GM12878 (cell line): ENCODE data around the gene POLR3E. TPM values are rescaled to one million over a fixed set of nuclear protein-coding genes. Genes with fewer than 3 reads are reported as not detected.

Experiments used
- ATAC-seq: fragments of 200-7000 bp; cut with Tn5 transposase; 3 replicates; pipeline ENCODE4 v1.9.1; 2020; ENCODE audit warnings: mild to moderate bottlenecking, moderate library complexity
- BruUV-seq: library from RNA; stranded (reverse); fragments of 400-500 nt; replicated peaks from 2 replicates; lab custom pipeline; 2021; lab: Mats Ljungman, UMichigan
- CTCF ChIA-PET: fragments of 300-600 bp; sonication (Branson Sonifier 250); formaldehyde crosslinking; extraction: SDS; loops from one replicate; lab custom pipeline; 2021; ENCODE audit warnings: inconsistent platforms; lab: Yijun Ruan, JAX
- POLR2A ChIA-PET: fragments of 350-600 bp; formaldehyde crosslinking; extraction: SDS; loops from one replicate; lab custom pipeline; 2021; ENCODE audit warnings: inconsistent platforms; lab: Charles Lee
- RAD21 ChIA-PET: fragments of 300-600 bp; sonication (Branson Sonifier 250); formaldehyde crosslinking; loops from one replicate; lab custom pipeline; 2023; ENCODE audit warnings: antibody characterized with exemption; ENCODE audit not compliant: unreplicated experiment; lab: Charles Lee
- SMC1A ChIA-PET: fragments of 300-600 bp; sonication (Branson Sonifier 250); formaldehyde crosslinking; loops from one replicate; lab custom pipeline; 2023; ENCODE audit not compliant: unreplicated experiment, uncharacterized antibody; lab: Charles Lee
- DNase-seq: peaks from one replicate; pipeline ENCODE4 v3.0.0-alpha.2; 2011; ENCODE audit warnings: low read depth, low spot score
- FAIRE-seq: peaks from 3 replicates; lab custom pipeline; 2011; peaks lifted over from hg19 to GRCh38; lab: Jason Lieb, UNC
- H2AFZ ChIP-seq: 2 replicates; pipeline ENCODE4 v1.6.0; 2011; ENCODE audit warnings: low read depth, low read length, control low read depth; ENCODE audit not compliant: control insufficient read depth
- H3K27ac ChIP-seq: 2 replicates; pipeline ENCODE4 v1.5.1; 2011; ENCODE audit warnings: control low read depth; ENCODE audit not compliant: control insufficient read depth, insufficient read depth
- H3K27me3 ChIP-seq, 2 experiments: replicated peaks in 1 of 2; 2 replicates each; pipeline versions ENCODE4 v1.6.0 to v1.6.1; 2011; ENCODE audit warnings: low read length in 1 of 2; ENCODE audit not compliant: control insufficient read depth in 2 of 2, insufficient read depth in 2 of 2
- H3K36me3 ChIP-seq, 2 experiments: 2 replicates each; pipeline ENCODE4 v1.5.1; 2011; ENCODE audit warnings: low read length in 1 of 2; ENCODE audit not compliant: control insufficient read depth in 2 of 2, insufficient read depth in 2 of 2
- H3K4me1 ChIP-seq: 2 replicates; pipeline ENCODE4 v1.6.1; 2011; ENCODE audit warnings: mild to moderate bottlenecking, low read length, moderate library complexity, mixed read lengths; ENCODE audit not compliant: control insufficient read depth, insufficient read depth
- H3K4me2 ChIP-seq: 2 replicates; pipeline ENCODE4 v1.6.0; 2011; ENCODE audit warnings: control low read depth; ENCODE audit not compliant: control insufficient read depth, insufficient read depth
- H3K4me3 ChIP-seq: fragments of 200-600 bp; sonication (generic); 2 replicates; pipeline ENCODE4 v1.5.1; 2016
- H3K79me2 ChIP-seq: 2 replicates; pipeline ENCODE4 v1.6.0; 2011; ENCODE audit warnings: low read length; ENCODE audit not compliant: control insufficient read depth, insufficient read depth
- H3K9ac ChIP-seq: 2 replicates; pipeline ENCODE4 v1.8.0; 2011; ENCODE audit warnings: low read length, control low read depth, mixed read lengths; ENCODE audit not compliant: control insufficient read depth, insufficient read depth
- H3K9me3 ChIP-seq: replicated peaks from 3 replicates; pipeline ENCODE4 v1.5.1; 2011; ENCODE audit warnings: mild to moderate bottlenecking, low read length; ENCODE audit not compliant: control insufficient read depth, insufficient read depth
- H4K20me1 ChIP-seq: 2 replicates; pipeline ENCODE4 v1.6.0; 2011; ENCODE audit not compliant: control insufficient read depth, insufficient read depth
- BCL3 ChIP-seq: IDR thresholded peaks from 2 replicates; pipeline ENCODE4 v1.6.1; 2011; ENCODE audit warnings: borderline replicate concordance, low read depth, mild to moderate bottlenecking, moderate library complexity, low read length; ENCODE audit not compliant: insufficient read depth, poor library complexity, severe bottlenecking
- CBX5 ChIP-seq: sonication (generic); IDR thresholded peaks from 2 replicates; pipeline ENCODE4 v1.6.1; 2016; ENCODE audit warnings: low read depth, moderate library complexity, mild to moderate bottlenecking, inconsistent platforms
- EED ChIP-seq: sonication (generic); IDR thresholded peaks from 2 replicates; pipeline ENCODE4 v1.6.1; 2016; ENCODE audit warnings: antibody characterized with exemption, low read depth
- EP300 ChIP-seq, 2 experiments: fragments of 150-350 bp in 1 of 2; IDR thresholded peaks; 2 replicates each; pipeline ENCODE4 v1.6.1; 2011 to 2012; ENCODE audit warnings: low read depth in 2 of 2, low read length in 2 of 2, borderline replicate concordance in 1 of 2, improper control_type of control experiment in 1 of 2, inconsistent platforms in 1 of 2; ENCODE audit not compliant: control insufficient read depth in 1 of 2
- GABPA ChIP-seq: IDR thresholded peaks from 2 replicates; pipeline ENCODE4 v1.6.1; 2014; ENCODE audit warnings: antibody characterized with exemption, low read depth, mild to moderate bottlenecking, inconsistent platforms
- IRF4 ChIP-seq: IDR thresholded peaks from 2 replicates; pipeline ENCODE4 v1.6.1; 2011; ENCODE audit warnings: low read depth, low read length
- NFXL1 ChIP-seq: fragments of 450-650 bp; IDR thresholded peaks from 2 replicates; pipeline ENCODE4 v1.6.1; 2017; ENCODE audit warnings: antibody characterized with exemption, mild to moderate bottlenecking, borderline replicate concordance
- NR2F1 ChIP-seq: fragments of 450-650 bp; conservative IDR thresholded peaks from 2 replicates; pipeline ENCODE4 v1.6.1; 2017; ENCODE audit warnings: mild to moderate bottlenecking
- POLR2A ChIP-seq: IDR thresholded peaks from 2 replicates; pipeline ENCODE4 v1.6.1; 2011; ENCODE audit warnings: low read depth, mild to moderate bottlenecking, low read length
- POLR2AphosphoS2 ChIP-seq: IDR thresholded peaks from 2 replicates; pipeline ENCODE4 v1.6.1; 2011; ENCODE audit warnings: low read depth, mild to moderate bottlenecking, low read length, improper control_type of control experiment, moderate library complexity
- POLR2AphosphoS5 ChIP-seq: IDR thresholded peaks from 2 replicates; pipeline ENCODE4 v1.6.1; 2011; ENCODE audit warnings: mild to moderate bottlenecking, low read length, inconsistent platforms
- RBBP5 ChIP-seq: fragments of 200-600 bp; sonication (generic); conservative IDR thresholded peaks from 2 replicates; pipeline ENCODE4 v1.6.1; 2016
- RUNX3 ChIP-seq: IDR thresholded peaks from 2 replicates; pipeline ENCODE4 v1.6.1; 2012; ENCODE audit warnings: low read length, inconsistent platforms
- SMAD1 ChIP-seq: fragments of 450-650 bp; IDR thresholded peaks from 2 replicates; pipeline ENCODE4 v1.6.1; 2018; ENCODE audit warnings: mild to moderate bottlenecking, low read depth; ENCODE audit not compliant: partially characterized antibody
- SMC3 ChIP-seq: IDR thresholded peaks from 2 replicates; pipeline ENCODE4 v1.6.1; 2011; ENCODE audit warnings: low read length, improper control_type of control experiment, borderline replicate concordance
- TCF7 ChIP-seq: IDR thresholded peaks from 2 replicates; pipeline ENCODE4 v1.6.1; 2014; ENCODE audit warnings: antibody characterized with exemption, borderline replicate concordance
- YY1 ChIP-seq: IDR thresholded peaks from 2 replicates; pipeline ENCODE4 v1.6.1; 2011; ENCODE audit warnings: low read depth, mild to moderate bottlenecking, low read length
- WGBS: methylation state at CpG from one replicate; pipeline ENCODE4 v1.1.6; 2016; ENCODE audit warnings: low lambda C conversion rate; ENCODE audit not compliant: insufficient replicate concordance, insufficient coverage; ENCODE audit errors: missing lambda C conversion rate; 5-methylcytosine and 5-hydroxymethylcytosine counted together
- in situ Hi-C: fragments of 300-500 bp; cut with MboI; formaldehyde crosslinking; loops from 9 replicates; pipeline ENCODE4 v1.14.3; 2018; ENCODE audit warnings: mixed read lengths
- intact Hi-C: fragments of 100-400 bp; cut with micrococcal nuclease; formaldehyde crosslinking; loops from one replicate; pipeline ENCODE4 v1.14.2; 2022; ENCODE audit not compliant: unreplicated experiment
- polyA plus RNA-seq, 11 experiments: library from polyadenylated mRNA; depleted of rRNA in 4 of 11; unstranded in 6 of 11; stranded (reverse) in 5 of 11; fragments of >200 nt; fragmentation: Nextera tagmentation in 4 of 11; fragmentation: Illumina TruSeq in 1 of 11; extraction: Ambion mirVana in 4 of 11; extraction: Trizol in 1 of 11; gene quantifications; 1 replicate in 1 of 11; 2 replicates in 10 of 11; pipeline versions ENCODE4 v1.2.1 to v1.2.3, GENCODE V29; 2011 to 2016; ENCODE audit warnings: inconsistent platforms in 2 of 11, missing spikeins in 2 of 11, low read depth in 1 of 11
- total RNA-seq, 4 experiments: library from RNA; depleted of rRNA in 3 of 4; stranded (reverse); fragments of >200 nt in 3 of 4; fragmentation: Illumina TruSeq in 1 of 4; extraction: Trizol in 1 of 4; gene quantifications; 2 replicates each; pipeline versions ENCODE4 v1.2.1 to v1.2.3, GENCODE V29; 2013 to 2021
- TF ChIP-seq, protein P1 (sequence below): IDR thresholded peaks from 2 replicates; pipeline ENCODE4 v1.6.1; 2011; ENCODE audit warnings: mild to moderate bottlenecking, low read depth, low read length, moderate library complexity; ENCODE audit not compliant: insufficient replicate concordance
- TF ChIP-seq, protein P2 (sequence below): fragments of 450-650 bp; formaldehyde crosslinking; IDR thresholded peaks from 2 replicates; pipeline ENCODE4 v1.4.0; 2022; ENCODE audit warnings: mild to moderate bottlenecking, moderate library complexity

The POLR3E gene
- total and polyA plus RNA-seq, 10 of the 15 experiments (the other 5 are each of a cell fraction or from before 2014, with no cell fraction given), result 11.1 to 79.5 (median 39.7) TPM

DNA sequence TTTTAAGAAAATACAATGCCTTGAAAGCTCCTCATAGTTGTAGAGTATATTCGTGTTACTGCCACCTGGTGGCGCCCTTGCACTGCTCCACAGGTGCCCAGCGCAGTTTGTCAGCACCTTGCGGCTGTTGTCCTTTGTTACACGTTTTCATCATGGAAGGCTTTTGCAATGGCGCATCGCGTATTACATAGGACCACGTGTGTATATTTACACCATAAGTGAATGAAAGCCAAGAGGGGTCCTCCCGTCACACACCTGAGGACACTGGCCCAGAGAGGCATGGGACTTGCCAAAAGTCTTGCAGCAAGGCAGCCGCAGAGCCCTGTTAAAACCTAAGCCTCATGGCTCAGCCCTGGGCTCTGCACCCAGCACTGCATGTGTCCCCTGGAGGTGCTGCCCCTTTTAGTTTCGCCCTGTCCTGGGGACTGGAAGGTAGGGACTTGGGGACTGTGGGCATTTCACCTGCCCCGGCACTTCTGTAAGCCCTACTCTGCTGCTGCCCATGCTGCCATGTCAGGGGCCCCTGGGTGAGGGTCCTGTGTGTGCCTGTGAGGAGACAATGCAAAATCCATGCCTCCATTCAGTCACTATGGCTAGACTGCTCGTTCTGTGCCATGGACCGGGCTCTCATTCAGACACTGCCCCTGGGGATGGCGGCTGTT is 24.3 kb downstream of the POLR3E start:
- H2AFZ ChIP-seq, result 0 out of 2 replicates have a peak overlapping the region, but pooled peaks have one; percentile 7
- 59% methylated on average over 16 of the region's 16 CpGs for WGBS
- POLR2A ChIA-PET, result interaction anchor here (0.5 kb wide), 1 partner anchor 801 kb away, joined by 4 read pairs; no protein-coding TSS in a partner anchor
- RAD21 ChIA-PET, result interaction anchor here (0.7 to 1.0 kb wide), 5 partner anchors 21 to 1165 kb away, joined by 3 to 5 read pairs (median 5); no protein-coding TSS in a partner anchor
- H3K36me3 ChIP-seq, result peaks cover 13 to 43% of the 10 kb centered on the region in 2 experiments
- intact Hi-C loops (loop anchor here (5.0 kb wide), 2 partner anchors 51 to 1164 kb away; partner anchors contain the start of genes CDR2 and LDAF1), in situ Hi-C loops (loop anchor here (10.0 to 25.0 kb wide), 5 partner anchors 241 to 1167 kb away; partner anchors contain the start of genes DNAH3 and LDAF1)
- DNase-seq (peak; percentile 36), ATAC-seq (peak; percentile 91), FAIRE-seq (peak; percentile 98)
- no peaks in the 10 kb centered on the region for H4K20me1 ChIP-seq
- H3K9me3 ChIP-seq, result no peaks in the 10 kb centered on the region
- H3K4me2 ChIP-seq, result no peak overlapping the region
- no peaks in the 10 kb centered on the region for H3K27me3 ChIP-seq
- SMC1A ChIA-PET, result interaction anchor here (0.6 to 1.1 kb wide), 7 partner anchors 17 to 1132 kb away, joined by 3 to 4 read pairs (median 3); no protein-coding TSS in a partner anchor
- H3K27ac ChIP-seq, result no peak overlapping the region
- H3K9ac ChIP-seq, result no peak overlapping the region
- H3K4me1 ChIP-seq, result no peaks in the 10 kb centered on the region
- CTCF ChIA-PET, result interaction anchor here (0.5 to 3.9 kb wide), 12 partner anchors 11 to 1164 kb away, joined by 3 to 20 read pairs (median 4); no protein-coding TSS in a partner anchor
- H3K4me3 ChIP-seq, result no peak overlapping the region
- no TSS peak for BruUV-seq
- H3K79me2 ChIP-seq, result 0 out of 2 replicates have a peak, but pooled peaks cover 2% of the 10 kb centered on the region
- TF ChIP-seq POLR2A (no peak), POLR2AphosphoS2 (no peak), NR2F1 (no peak), BCL3 (no peak), POLR2AphosphoS5 (no peak), RBBP5 (no peak), SMC3 (peak; percentile 88), YY1 (peak; percentile 83), EP300 (IDR thresholded peaks at IDR 0.05; ENCODE audit: borderline replicate concordance in 1 of 2, control insufficient read depth in 1 of 2, low read depth in 2 of 2, low read length in 2 of 2) (no peak), IRF4 (no peak), GABPA (no peak), TCF7 (no peak), CBX5 (no peak), EED (no peak), RUNX3 (peak; percentile 7; the same call in 1 of the 2 replicates), NFXL1 (no peak), SMAD1 (no peak)
- TF ChIP-seq, protein P1, sequence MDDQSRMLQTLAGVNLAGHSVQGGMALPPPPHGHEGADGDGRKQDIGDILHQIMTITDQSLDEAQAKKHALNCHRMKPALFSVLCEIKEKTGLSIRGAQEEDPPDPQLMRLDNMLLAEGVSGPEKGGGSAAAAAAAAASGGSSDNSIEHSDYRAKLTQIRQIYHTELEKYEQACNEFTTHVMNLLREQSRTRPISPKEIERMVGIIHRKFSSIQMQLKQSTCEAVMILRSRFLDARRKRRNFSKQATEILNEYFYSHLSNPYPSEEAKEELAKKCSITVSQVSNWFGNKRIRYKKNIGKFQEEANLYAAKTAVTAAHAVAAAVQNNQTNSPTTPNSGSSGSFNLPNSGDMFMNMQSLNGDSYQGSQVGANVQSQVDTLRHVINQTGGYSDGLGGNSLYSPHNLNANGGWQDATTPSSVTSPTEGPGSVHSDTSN, result no peak
- TF ChIP-seq, protein P2, sequence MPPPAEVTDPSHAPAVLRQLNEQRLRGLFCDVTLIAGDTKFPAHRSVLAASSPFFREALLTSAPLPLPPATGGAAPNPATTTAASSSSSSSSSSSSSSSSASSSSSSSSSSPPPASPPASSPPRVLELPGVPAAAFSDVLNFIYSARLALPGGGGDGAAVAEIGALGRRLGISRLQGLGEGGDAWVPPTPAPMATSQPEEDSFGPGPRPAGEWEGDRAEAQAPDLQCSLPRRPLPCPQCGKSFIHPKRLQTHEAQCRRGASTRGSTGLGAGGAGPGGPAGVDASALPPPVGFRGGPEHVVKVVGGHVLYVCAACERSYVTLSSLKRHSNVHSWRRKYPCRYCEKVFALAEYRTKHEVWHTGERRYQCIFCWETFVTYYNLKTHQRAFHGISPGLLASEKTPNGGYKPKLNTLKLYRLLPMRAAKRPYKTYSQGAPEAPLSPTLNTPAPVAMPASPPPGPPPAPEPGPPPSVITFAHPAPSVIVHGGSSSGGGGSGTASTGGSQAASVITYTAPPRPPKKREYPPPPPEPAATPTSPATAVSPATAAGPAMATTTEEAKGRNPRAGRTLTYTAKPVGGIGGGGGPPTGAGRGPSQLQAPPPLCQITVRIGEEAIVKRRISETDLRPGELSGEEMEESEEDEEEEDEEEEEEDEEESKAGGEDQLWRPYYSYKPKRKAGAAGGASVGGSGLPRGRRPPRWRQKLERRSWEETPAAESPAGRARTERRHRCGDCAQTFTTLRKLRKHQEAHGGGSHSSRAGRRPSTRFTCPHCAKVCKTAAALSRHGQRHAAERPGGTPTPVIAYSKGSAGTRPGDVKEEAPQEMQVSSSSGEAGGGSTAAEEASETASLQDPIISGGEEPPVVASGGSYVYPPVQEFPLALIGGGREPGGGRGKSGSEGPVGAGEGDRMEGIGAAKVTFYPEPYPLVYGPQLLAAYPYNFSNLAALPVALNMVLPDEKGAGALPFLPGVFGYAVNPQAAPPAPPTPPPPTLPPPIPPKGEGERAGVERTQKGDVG (CRISPR knock-in tag), result no peak
